IMR-90 (cell line): ENCODE data around the gene TPST1. TPM values are rescaled to one million over a fixed set of nuclear protein-coding genes. Genes with fewer than 3 reads are reported as not detected.

Source experiments
- ATAC-seq: fragments of 200-7000 bp; cut with Tn5 transposase; 2 replicates; pipeline ENCODE4 v1.9.1; 2020; ENCODE audit warnings: low read depth, mild to moderate bottlenecking, moderate library complexity
- BruUV-seq: library from RNA; stranded (reverse); fragments of 400-500 nt; replicated peaks from 2 replicates; lab custom pipeline; 2021; lab: Mats Ljungman, UMichigan
- CTCF ChIA-PET: fragments of 300-600 bp; formaldehyde crosslinking; extraction: SDS; loops from one replicate; lab custom pipeline; 2021; ENCODE audit warnings: antibody characterized with exemption; lab: Yijun Ruan, JAX
- POLR2A ChIA-PET: fragments of 300-600 bp; sonication (Branson Sonifier 250); formaldehyde crosslinking; loops from one replicate; lab custom pipeline; 2022; ENCODE audit warnings: antibody characterized with exemption; ENCODE audit not compliant: unreplicated experiment; lab: Charles Lee
- DNase-seq: peaks from one replicate; pipeline ENCODE4 v3.0.0; 2013
- H2AFZ ChIP-seq: replicated peaks from 2 replicates; pipeline ENCODE3; 2013; ENCODE audit warnings: low read length, mild to moderate bottlenecking; ENCODE audit not compliant: poor library complexity
- H2AK5ac ChIP-seq: 2 replicates; pipeline ENCODE4 v1.6.1; 2013; ENCODE audit warnings: low read depth, low read length, inconsistent platforms
- H2AK9ac ChIP-seq: replicated peaks from 2 replicates; pipeline ENCODE3; 2013; ENCODE audit warnings: mild to moderate bottlenecking, low read depth, low read length, moderate library complexity; ENCODE audit not compliant: poor library complexity
- H2BK120ac ChIP-seq: 2 replicates; pipeline ENCODE4 v1.6.1; 2013; ENCODE audit warnings: low read depth, low read length, inconsistent platforms
- H2BK15ac ChIP-seq: 3 replicates; pipeline ENCODE4 v1.6.1; 2013; ENCODE audit warnings: low read depth, low read length, inconsistent platforms
- H2BK20ac ChIP-seq: 2 replicates; pipeline ENCODE4 v1.6.1; 2013; ENCODE audit warnings: low read depth, mild to moderate bottlenecking, inconsistent platforms, low read length, moderate library complexity
- H2BK5ac ChIP-seq: 2 replicates; pipeline ENCODE4 v1.6.1; 2013; ENCODE audit warnings: mild to moderate bottlenecking, low read depth, low read length, inconsistent platforms; ENCODE audit not compliant: poor library complexity, severe bottlenecking
- H3K14ac ChIP-seq: replicated peaks from 2 replicates; pipeline ENCODE4 v1.6.1; 2013; ENCODE audit warnings: low read depth, low read length, inconsistent platforms
- H3K18ac ChIP-seq: 2 replicates; pipeline ENCODE4 v1.6.1; 2013; ENCODE audit warnings: low read depth, low read length, control low read depth
- H3K23ac ChIP-seq: 2 replicates; pipeline ENCODE4 v1.6.1; 2013; ENCODE audit warnings: low read depth, low read length, inconsistent platforms
- H3K27ac ChIP-seq: 2 replicates; pipeline ENCODE4 v1.5.1; 2013; ENCODE audit warnings: mild to moderate bottlenecking, control low read depth, low read length; ENCODE audit not compliant: insufficient read depth
- H3K27me3 ChIP-seq: 2 replicates; pipeline ENCODE4 v1.6.1; 2013; ENCODE audit warnings: low read length; ENCODE audit not compliant: control insufficient read depth, insufficient read depth
- H3K36me3 ChIP-seq: 2 replicates; pipeline ENCODE4 v1.6.1; 2013; ENCODE audit warnings: low read length, mixed read lengths; ENCODE audit not compliant: control insufficient read depth, insufficient read depth
- H3K4ac ChIP-seq: 2 replicates; pipeline ENCODE4 v1.6.1; 2013; ENCODE audit warnings: low read depth, low read length, inconsistent platforms
- H3K4me1 ChIP-seq: 2 replicates; pipeline ENCODE4 v1.6.1; 2013; ENCODE audit warnings: low read length, mixed read lengths; ENCODE audit not compliant: control insufficient read depth, insufficient read depth
- H3K4me2 ChIP-seq: 2 replicates; pipeline ENCODE4 v1.6.1; 2013; ENCODE audit warnings: low read depth, mild to moderate bottlenecking, control low read depth, low read length, moderate library complexity
- H3K4me3 ChIP-seq: 2 replicates; pipeline ENCODE4 v1.5.1; 2013; ENCODE audit warnings: low read depth, mild to moderate bottlenecking, control low read depth, low read length, moderate library complexity; ENCODE audit not compliant: insufficient read depth
- H3K56ac ChIP-seq: 2 replicates; pipeline ENCODE4 v1.6.1; 2013; ENCODE audit warnings: low read length, inconsistent platforms; ENCODE audit not compliant: insufficient read depth; ENCODE audit errors: extremely low read depth
- H3K79me1 ChIP-seq, 2 experiments: 2 replicates each; pipeline ENCODE4 v1.6.1; 2013; ENCODE audit warnings: low read length in 2 of 2, inconsistent platforms in 1 of 2, low read depth in 1 of 2
- H3K9ac ChIP-seq: 2 replicates; pipeline ENCODE4 v1.6.1; 2013; ENCODE audit warnings: low read depth, low read length, control low read depth
- H3K9me1 ChIP-seq: 2 replicates; pipeline ENCODE4 v1.6.1; 2013; ENCODE audit warnings: low read length, inconsistent platforms; ENCODE audit not compliant: insufficient read depth
- H3K9me3 ChIP-seq: 2 replicates; pipeline ENCODE4 v1.6.1; 2013; ENCODE audit warnings: low read length; ENCODE audit not compliant: control insufficient read depth, insufficient read depth
- H4K20me1 ChIP-seq: 2 replicates; pipeline ENCODE4 v1.6.1; 2013; ENCODE audit warnings: low read length, inconsistent platforms; ENCODE audit not compliant: insufficient read depth
- H4K5ac ChIP-seq: 2 replicates; pipeline ENCODE4 v1.6.1; 2013; ENCODE audit warnings: mild to moderate bottlenecking, low read depth, low read length, control low read depth
- H4K8ac ChIP-seq, 2 experiments: 2 replicates each; pipeline ENCODE4 v1.6.1; 2013; ENCODE audit warnings: low read depth in 2 of 2, low read length in 2 of 2, control low read depth in 1 of 2, inconsistent platforms in 1 of 2
- H4K91ac ChIP-seq: 2 replicates; pipeline ENCODE4 v1.6.1; 2013; ENCODE audit warnings: low read depth, low read length, inconsistent platforms; ENCODE audit not compliant: insufficient read depth
- CTCF ChIP-seq: conservative IDR thresholded peaks from 2 replicates; pipeline ENCODE4 v1.5.1; 2012; ENCODE audit warnings: mild to moderate bottlenecking, low read depth, low read length, improper control_type of control experiment
- WGBS, 2 experiments: methylation state at CpG; one replicate each; pipeline versions ENCODE4 v1.1.5 to v1.1.7; 2013; ENCODE audit warnings: missing lambda C conversion rate in 2 of 2; ENCODE audit not compliant: insufficient read length in 1 of 2; ENCODE audit errors: extremely low coverage in 2 of 2; 5-methylcytosine and 5-hydroxymethylcytosine counted together
- dilution Hi-C: fragments of 300-500 bp; cut with HindIII; formaldehyde crosslinking; loops from one replicate; pipeline ENCODE4 v1.14.3; 2018; ENCODE audit warnings: low sequenced_read_pairs; ENCODE audit not compliant: unreplicated experiment
- in situ Hi-C: fragments of 300-500 bp; cut with MboI; formaldehyde crosslinking; loops from 3 replicates; pipeline ENCODE4 v1.14.3; 2019; ENCODE audit warnings: low sequenced_read_pairs, inconsistent platforms, mixed read lengths
- intact Hi-C: fragments of 100-400 bp; cut with micrococcal nuclease; formaldehyde crosslinking; loops from 2 replicates; pipeline ENCODE4 v1.10.0; 2022
- polyA plus RNA-seq, 3 experiments: library from polyadenylated mRNA; depleted of rRNA; stranded (reverse); fragments of >200 nt; gene quantifications; 2 replicates each; pipeline ENCODE4 v1.2.3, GENCODE V29; 2012; ENCODE audit warnings: low replicate concordance in 1 of 3
- total RNA-seq: library from RNA; depleted of rRNA; stranded (reverse); fragments of >200 nt; gene quantifications from 2 replicates; pipeline ENCODE4 v1.2.3, GENCODE V29; 2012

TPST1 gene
- total and polyA plus RNA-seq, 2 of the 4 experiments (the other 2 are of a cell fraction): 37.7 to 58.6 TPM

GRCh38 chr7:66256281-66256680 is 51.1 kb downstream of the TPST1 start:
- Histone ChIP-seq H3K23ac (no peak overlapping the region), H3K14ac (no peak overlapping the region; the same call in 1 of the 2 replicates), H3K4ac (no peak overlapping the region), H3K9ac (no peak overlapping the region), H2BK15ac (no peak overlapping the region), H3K27ac (no peak overlapping the region), H2AK5ac (peak overlapping the region; percentile 31; the same call in 1 of the 2 replicates), H4K20me1 (peaks cover 8% of the 10 kb centered on the region; the same call in 1 of the 2 replicates), H3K9me3 (no peaks in the 10 kb centered on the region; the same call in 1 of the 2 replicates), H3K27me3 (no peaks in the 10 kb centered on the region), H3K9me1 (0 out of 2 replicates have a peak, but pooled peaks cover 2% of the 10 kb centered on the region), H4K91ac (no peak overlapping the region), H3K79me1 (peaks cover 21 to 44% of the 10 kb centered on the region in 2 experiments), H2BK5ac (no peak overlapping the region), H3K36me3 (peaks cover 5% of the 10 kb centered on the region), H3K4me3 (no peak overlapping the region), H4K8ac (no peak overlapping the region), H2BK120ac (no peak overlapping the region), H3K4me2 (no peak overlapping the region), H2AFZ (no peak overlapping the region), H3K4me1 (peaks cover 4% of the 10 kb centered on the region), H2BK20ac (0 out of 2 replicates have a peak overlapping the region, but pooled peaks have one; percentile 6), H3K18ac (no peak overlapping the region), H4K5ac (no peak overlapping the region), H2AK9ac (no peak overlapping the region), H3K56ac (no peak overlapping the region)
- in situ Hi-C loops: no loop called here
- no CpG with 5 or more reads among the region's 1 CpG for WGBS, 2 experiments
- dilution Hi-C loops: no loop called here
- no peak for TF ChIP-seq CTCF
- no peak; the same call in 1 of the 2 replicates for ATAC-seq
- CTCF ChIA-PET: no interaction called here
- intact Hi-C loops: no loop called here
- no peak for DNase-seq
- no TSS peak for BruUV-seq
- POLR2A ChIA-PET: no interaction called here
